GM10266 (cell line): ENCODE data around the gene CHMP2A.

Experiments used
- DNase-seq: peaks from one replicate; pipeline ENCODE4 v3.0.0; 2012; ENCODE audit errors: extremely low spot score
- TF ChIP-seq, protein P1 (sequence below): IDR thresholded peaks from 2 replicates; pipeline ENCODE4 v1.5.1; 2012; ENCODE audit warnings: mild to moderate bottlenecking, low read depth; ENCODE audit not compliant: control insufficient read depth, insufficient read depth; ENCODE audit errors: missing control alignments

Gene CHMP2A

GRCh38 chr19:58566989-58567388, 12.1 kb upstream of the CHMP2A start:
- no peak for DNase-seq
- TF ChIP-seq, protein P1, sequence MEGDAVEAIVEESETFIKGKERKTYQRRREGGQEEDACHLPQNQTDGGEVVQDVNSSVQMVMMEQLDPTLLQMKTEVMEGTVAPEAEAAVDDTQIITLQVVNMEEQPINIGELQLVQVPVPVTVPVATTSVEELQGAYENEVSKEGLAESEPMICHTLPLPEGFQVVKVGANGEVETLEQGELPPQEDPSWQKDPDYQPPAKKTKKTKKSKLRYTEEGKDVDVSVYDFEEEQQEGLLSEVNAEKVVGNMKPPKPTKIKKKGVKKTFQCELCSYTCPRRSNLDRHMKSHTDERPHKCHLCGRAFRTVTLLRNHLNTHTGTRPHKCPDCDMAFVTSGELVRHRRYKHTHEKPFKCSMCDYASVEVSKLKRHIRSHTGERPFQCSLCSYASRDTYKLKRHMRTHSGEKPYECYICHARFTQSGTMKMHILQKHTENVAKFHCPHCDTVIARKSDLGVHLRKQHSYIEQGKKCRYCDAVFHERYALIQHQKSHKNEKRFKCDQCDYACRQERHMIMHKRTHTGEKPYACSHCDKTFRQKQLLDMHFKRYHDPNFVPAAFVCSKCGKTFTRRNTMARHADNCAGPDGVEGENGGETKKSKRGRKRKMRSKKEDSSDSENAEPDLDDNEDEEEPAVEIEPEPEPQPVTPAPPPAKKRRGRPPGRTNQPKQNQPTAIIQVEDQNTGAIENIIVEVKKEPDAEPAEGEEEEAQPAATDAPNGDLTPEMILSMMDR: no peak

DNA sequence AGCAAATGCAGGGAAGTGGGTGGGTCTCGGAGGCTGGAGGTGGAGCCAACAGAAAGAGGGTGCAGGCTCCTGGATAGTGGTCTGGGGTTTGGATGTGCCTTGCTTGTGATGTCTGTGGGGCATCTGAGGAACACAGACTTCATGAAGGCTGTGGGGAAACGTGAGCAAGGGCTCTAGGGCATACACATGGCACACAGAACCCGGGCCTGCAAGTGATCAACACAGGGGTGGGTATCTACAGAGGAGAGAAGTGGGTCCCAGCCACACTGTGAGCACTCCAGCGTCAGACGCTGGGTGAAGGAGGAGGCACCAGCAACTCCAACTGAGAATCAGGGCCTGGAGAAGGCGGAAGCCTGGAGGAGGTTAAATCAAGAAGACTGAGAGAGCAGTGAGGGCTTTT, 8.9 kb upstream of the CHMP2A start:
- TF ChIP-seq, protein P1: no peak
- no peak for DNase-seq

- TF ChIP-seq, protein P1: no peak
- DNase-seq: peak; percentile 63
These were observed 8.2 kb upstream of the CHMP2A start for GRCh38 chr19:58563034-58563573.

GRCh38 chr19:58562122-58563033, 7.5 kb upstream of the CHMP2A start:
- TF ChIP-seq, protein P1: no peak
- DNase-seq: no peak

GRCh38 chr19:58561373-58562121, 6.6 kb upstream of the CHMP2A start:
- DNase-seq: no peak
- TF ChIP-seq, protein P1: no peak

DNA sequence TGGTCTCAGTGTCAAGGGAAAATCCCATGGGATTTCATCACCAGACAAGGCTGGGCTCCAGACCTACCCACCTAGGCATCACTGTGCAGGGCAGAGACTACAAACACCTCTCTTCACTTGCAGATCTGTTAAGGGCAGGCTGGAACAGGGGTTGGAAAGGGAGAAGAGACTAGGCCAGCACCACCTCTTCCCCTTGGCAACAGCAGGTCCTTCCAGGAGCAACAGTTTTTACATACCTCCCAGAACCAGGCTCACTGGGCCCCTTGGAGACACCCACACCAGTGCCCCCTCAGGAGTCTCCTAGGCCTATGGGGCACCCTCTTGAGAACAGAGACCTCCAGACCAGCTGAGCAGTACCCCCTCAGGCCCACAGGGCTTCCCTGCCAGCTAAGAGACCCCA, 6.0 kb upstream of the CHMP2A start:
- TF ChIP-seq, protein P1: no peak
- no peak for DNase-seq
